IMR-90 (cell line): ENCODE results near the gene AOC2. TPM values are rescaled to one million over a fixed set of nuclear protein-coding genes. Genes with fewer than 3 reads are reported as not detected.

Experiments used
- ATAC-seq: fragments of 200-7000 bp; cut with Tn5 transposase; 2 replicates; pipeline ENCODE4 v1.9.1; 2020; ENCODE audit warnings: low read depth, mild to moderate bottlenecking, moderate library complexity
- BruUV-seq: library from RNA; stranded (reverse); fragments of 400-500 nt; replicated peaks from 2 replicates; lab custom pipeline; 2021; lab: Mats Ljungman, UMichigan
- CTCF ChIA-PET: fragments of 300-600 bp; formaldehyde crosslinking; extraction: SDS; loops from one replicate; lab custom pipeline; 2021; ENCODE audit warnings: antibody characterized with exemption; lab: Yijun Ruan, JAX
- POLR2A ChIA-PET: fragments of 300-600 bp; sonication (Branson Sonifier 250); formaldehyde crosslinking; loops from one replicate; lab custom pipeline; 2022; ENCODE audit warnings: antibody characterized with exemption; ENCODE audit not compliant: unreplicated experiment; lab: Charles Lee
- DNase-seq: peaks from one replicate; pipeline ENCODE4 v3.0.0; 2013
- H2AFZ ChIP-seq: replicated peaks from 2 replicates; pipeline ENCODE3; 2013; ENCODE audit warnings: low read length, mild to moderate bottlenecking; ENCODE audit not compliant: poor library complexity
- H2AK5ac ChIP-seq: 2 replicates; pipeline ENCODE4 v1.6.1; 2013; ENCODE audit warnings: low read depth, low read length, inconsistent platforms
- H2AK9ac ChIP-seq: replicated peaks from 2 replicates; pipeline ENCODE3; 2013; ENCODE audit warnings: mild to moderate bottlenecking, low read depth, low read length, moderate library complexity; ENCODE audit not compliant: poor library complexity
- H2BK120ac ChIP-seq: 2 replicates; pipeline ENCODE4 v1.6.1; 2013; ENCODE audit warnings: low read depth, low read length, inconsistent platforms
- H2BK15ac ChIP-seq: 3 replicates; pipeline ENCODE4 v1.6.1; 2013; ENCODE audit warnings: low read depth, low read length, inconsistent platforms
- H2BK20ac ChIP-seq: 2 replicates; pipeline ENCODE4 v1.6.1; 2013; ENCODE audit warnings: low read depth, mild to moderate bottlenecking, inconsistent platforms, low read length, moderate library complexity
- H2BK5ac ChIP-seq: 2 replicates; pipeline ENCODE4 v1.6.1; 2013; ENCODE audit warnings: mild to moderate bottlenecking, low read depth, low read length, inconsistent platforms; ENCODE audit not compliant: poor library complexity, severe bottlenecking
- H3K14ac ChIP-seq: replicated peaks from 2 replicates; pipeline ENCODE4 v1.6.1; 2013; ENCODE audit warnings: low read depth, low read length, inconsistent platforms
- H3K18ac ChIP-seq: 2 replicates; pipeline ENCODE4 v1.6.1; 2013; ENCODE audit warnings: low read depth, low read length, control low read depth
- H3K23ac ChIP-seq: 2 replicates; pipeline ENCODE4 v1.6.1; 2013; ENCODE audit warnings: low read depth, low read length, inconsistent platforms
- H3K27ac ChIP-seq: 2 replicates; pipeline ENCODE4 v1.5.1; 2013; ENCODE audit warnings: mild to moderate bottlenecking, control low read depth, low read length; ENCODE audit not compliant: insufficient read depth
- H3K27me3 ChIP-seq: 2 replicates; pipeline ENCODE4 v1.6.1; 2013; ENCODE audit warnings: low read length; ENCODE audit not compliant: control insufficient read depth, insufficient read depth
- H3K36me3 ChIP-seq: 2 replicates; pipeline ENCODE4 v1.6.1; 2013; ENCODE audit warnings: low read length, mixed read lengths; ENCODE audit not compliant: control insufficient read depth, insufficient read depth
- H3K4ac ChIP-seq: 2 replicates; pipeline ENCODE4 v1.6.1; 2013; ENCODE audit warnings: low read depth, low read length, inconsistent platforms
- H3K4me1 ChIP-seq: 2 replicates; pipeline ENCODE4 v1.6.1; 2013; ENCODE audit warnings: low read length, mixed read lengths; ENCODE audit not compliant: control insufficient read depth, insufficient read depth
- H3K4me2 ChIP-seq: 2 replicates; pipeline ENCODE4 v1.6.1; 2013; ENCODE audit warnings: low read depth, mild to moderate bottlenecking, control low read depth, low read length, moderate library complexity
- H3K4me3 ChIP-seq: 2 replicates; pipeline ENCODE4 v1.5.1; 2013; ENCODE audit warnings: low read depth, mild to moderate bottlenecking, control low read depth, low read length, moderate library complexity; ENCODE audit not compliant: insufficient read depth
- H3K56ac ChIP-seq: 2 replicates; pipeline ENCODE4 v1.6.1; 2013; ENCODE audit warnings: low read length, inconsistent platforms; ENCODE audit not compliant: insufficient read depth; ENCODE audit errors: extremely low read depth
- H3K79me1 ChIP-seq, 2 experiments: 2 replicates each; pipeline ENCODE4 v1.6.1; 2013; ENCODE audit warnings: low read length in 2 of 2, inconsistent platforms in 1 of 2, low read depth in 1 of 2
- H3K9ac ChIP-seq: 2 replicates; pipeline ENCODE4 v1.6.1; 2013; ENCODE audit warnings: low read depth, low read length, control low read depth
- H3K9me1 ChIP-seq: 2 replicates; pipeline ENCODE4 v1.6.1; 2013; ENCODE audit warnings: low read length, inconsistent platforms; ENCODE audit not compliant: insufficient read depth
- H3K9me3 ChIP-seq: 2 replicates; pipeline ENCODE4 v1.6.1; 2013; ENCODE audit warnings: low read length; ENCODE audit not compliant: control insufficient read depth, insufficient read depth
- H4K20me1 ChIP-seq: 2 replicates; pipeline ENCODE4 v1.6.1; 2013; ENCODE audit warnings: low read length, inconsistent platforms; ENCODE audit not compliant: insufficient read depth
- H4K5ac ChIP-seq: 2 replicates; pipeline ENCODE4 v1.6.1; 2013; ENCODE audit warnings: mild to moderate bottlenecking, low read depth, low read length, control low read depth
- H4K8ac ChIP-seq, 2 experiments: 2 replicates each; pipeline ENCODE4 v1.6.1; 2013; ENCODE audit warnings: low read depth in 2 of 2, low read length in 2 of 2, control low read depth in 1 of 2, inconsistent platforms in 1 of 2
- H4K91ac ChIP-seq: 2 replicates; pipeline ENCODE4 v1.6.1; 2013; ENCODE audit warnings: low read depth, low read length, inconsistent platforms; ENCODE audit not compliant: insufficient read depth
- BHLHE40 ChIP-seq: fragments of 150-350 bp; IDR thresholded peaks from 2 replicates; pipeline ENCODE4 v1.6.1; 2016; ENCODE audit warnings: mild to moderate bottlenecking, low read depth, low read length
- CEBPB ChIP-seq: IDR thresholded peaks from 2 replicates; pipeline ENCODE4 v1.6.1; 2012; ENCODE audit warnings: low read depth, low read length, improper control_type of control experiment
- POLR2A ChIP-seq: IDR thresholded peaks from 2 replicates; pipeline ENCODE4 v1.6.1; 2012; ENCODE audit warnings: mild to moderate bottlenecking, low read depth, low read length
- WGBS, 2 experiments: methylation state at CpG; one replicate each; pipeline versions ENCODE4 v1.1.5 to v1.1.7; 2013; ENCODE audit warnings: missing lambda C conversion rate in 2 of 2; ENCODE audit not compliant: insufficient read length in 1 of 2; ENCODE audit errors: extremely low coverage in 2 of 2; 5-methylcytosine and 5-hydroxymethylcytosine counted together
- dilution Hi-C: fragments of 300-500 bp; cut with HindIII; formaldehyde crosslinking; loops from one replicate; pipeline ENCODE4 v1.14.3; 2018; ENCODE audit warnings: low sequenced_read_pairs; ENCODE audit not compliant: unreplicated experiment
- in situ Hi-C: fragments of 300-500 bp; cut with MboI; formaldehyde crosslinking; loops from 3 replicates; pipeline ENCODE4 v1.14.3; 2019; ENCODE audit warnings: low sequenced_read_pairs, inconsistent platforms, mixed read lengths
- intact Hi-C: fragments of 100-400 bp; cut with micrococcal nuclease; formaldehyde crosslinking; loops from 2 replicates; pipeline ENCODE4 v1.10.0; 2022
- polyA plus RNA-seq, 3 experiments: library from polyadenylated mRNA; depleted of rRNA; stranded (reverse); fragments of >200 nt; gene quantifications; 2 replicates each; pipeline ENCODE4 v1.2.3, GENCODE V29; 2012; ENCODE audit warnings: low replicate concordance in 1 of 3
- total RNA-seq: library from RNA; depleted of rRNA; stranded (reverse); fragments of >200 nt; gene quantifications from 2 replicates; pipeline ENCODE4 v1.2.3, GENCODE V29; 2012

Gene AOC2
- total and polyA plus RNA-seq, 2 of the 4 experiments (the other 2 are of a cell fraction) = 0.36 to 0.41 TPM

DNA sequence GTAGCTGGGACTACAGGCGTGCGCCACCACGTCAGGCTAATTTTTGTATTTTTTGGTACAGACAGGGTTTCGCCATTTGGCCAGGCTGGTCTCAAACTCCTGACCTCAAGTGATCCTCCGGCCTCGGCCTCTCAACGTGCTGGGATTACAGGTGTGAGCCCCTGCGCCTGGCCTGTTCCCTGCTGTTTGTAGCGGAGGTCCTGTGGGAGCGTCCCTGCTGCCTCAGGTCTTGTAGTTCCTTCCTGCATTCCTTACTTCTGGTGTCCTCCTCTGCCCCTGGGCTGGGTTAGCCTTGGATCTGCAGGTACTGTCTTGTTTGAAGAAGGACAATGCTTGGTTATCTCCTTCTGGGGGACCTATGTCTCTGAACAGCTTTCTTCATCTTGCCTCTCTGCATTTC lies 32.7 kb downstream of the AOC2 start:
- Histone ChIP-seq H2AK5ac (no peak overlapping the region), H3K4me1 (peaks cover 4% of the 10 kb centered on the region; the same call in 1 of the 2 replicates), H3K36me3 (no peaks in the 10 kb centered on the region), H3K4me2 (no peak overlapping the region), H4K20me1 (no peaks in the 10 kb centered on the region), H3K9ac (no peak overlapping the region), H3K4ac (no peak overlapping the region), H4K91ac (no peak overlapping the region), H3K18ac (no peak overlapping the region), H2BK5ac (no peak overlapping the region), H3K9me3 (no peaks in the 10 kb centered on the region), H3K23ac (no peak overlapping the region), H2BK120ac (no peak overlapping the region), H3K27me3 (peaks cover 30% of the 10 kb centered on the region), H2BK20ac (no peak overlapping the region), H3K27ac (no peak overlapping the region), H4K8ac (no peak overlapping the region), H2AFZ (no peak overlapping the region), H4K5ac (no peak overlapping the region), H3K9me1 (no peaks in the 10 kb centered on the region), H3K4me3 (no peak overlapping the region), H2AK9ac (no peak overlapping the region), H3K79me1 (no peaks in the 10 kb centered on the region), H3K56ac (no peak overlapping the region), H3K14ac (no peak overlapping the region), H2BK15ac (no peak overlapping the region)
- 78% methylated on average over 5 of the region's 10 CpGs; no CpG with 5 or more reads in 1 of the 2 experiments for WGBS, 2 experiments
- CTCF ChIA-PET = no interaction called here
- TF ChIP-seq BHLHE40 (no peak), CEBPB (no peak), POLR2A (no peak)
- in situ Hi-C loops = loop anchor here (25.0 kb wide), 1 partner anchor 435 kb away; no protein-coding TSS in a partner anchor
- dilution Hi-C loops = no loop called here
- POLR2A ChIA-PET = no interaction called here
- no peak for ATAC-seq
- DNase-seq = no peak
- BruUV-seq = no TSS peak
- intact Hi-C loops = no loop called here
